PC-3 (cell line): ENCODE results near the gene PLEKHM1. TPM values are rescaled to one million over a fixed set of nuclear protein-coding genes. Genes with fewer than 3 reads are reported as not detected.

Experiments used
- ATAC-seq: fragments of 200-7000 bp; cut with Tn5 transposase; 2 replicates; pipeline ENCODE4 v1.9.1; 2020; ENCODE audit warnings: mild to moderate bottlenecking, moderate library complexity
- BruUV-seq: library from RNA; stranded (reverse); fragments of 400-500 nt; replicated peaks from 2 replicates; lab custom pipeline; 2021; lab: Mats Ljungman, UMichigan
- CTCF ChIA-PET: fragments of 300-600 bp; sonication (Branson Sonifier 250); formaldehyde crosslinking; loops from one replicate; lab custom pipeline; 2022; ENCODE audit warnings: antibody characterized with exemption; lab: Charles Lee
- POLR2A ChIA-PET: fragments of 300-600 bp; sonication (Branson Sonifier 250); formaldehyde crosslinking; loops from one replicate; lab custom pipeline; 2022; ENCODE audit warnings: antibody characterized with exemption; ENCODE audit not compliant: unreplicated experiment; lab: Charles Lee
- DNase-seq: peaks from one replicate; pipeline ENCODE4 v3.0.0-alpha.2; 2015
- H2AFZ ChIP-seq: fragments of 300-600 bp; sonication (generic); 2 replicates; pipeline ENCODE4 v1.6.0; 2016; ENCODE audit warnings: antibody characterized with exemption, low read length
- H3F3A ChIP-seq: fragments of 300-600 bp; sonication (generic); one replicate; pipeline ENCODE4 v1.6.0; 2017; ENCODE audit warnings: antibody characterized with exemption, low read length, control low read depth, mild to moderate bottlenecking; ENCODE audit not compliant: unreplicated experiment
- H3K27ac ChIP-seq: fragments of 300-600 bp; sonication (generic); 2 replicates; pipeline ENCODE4 v1.5.1; 2016; ENCODE audit warnings: mild to moderate bottlenecking, low read length
- H3K27me3 ChIP-seq: fragments of 300-600 bp; sonication (generic); 2 replicates; pipeline ENCODE4 v1.6.1; 2016; ENCODE audit warnings: low read length, mixed read lengths
- H3K36me3 ChIP-seq: fragments of 300-600 bp; sonication (generic); 2 replicates; pipeline ENCODE4 v1.6.1; 2016; ENCODE audit warnings: low read depth, mixed run types, low read length, mixed read lengths
- H3K4me1 ChIP-seq: fragments of 300-600 bp; sonication (generic); 2 replicates; pipeline ENCODE4 v1.5.1; 2016; ENCODE audit warnings: low read length; ENCODE audit not compliant: insufficient read depth
- H3K4me2 ChIP-seq: fragments of 300-600 bp; sonication (generic); 2 replicates; pipeline ENCODE4 v1.6.0; 2016; ENCODE audit warnings: low read length
- H3K4me3 ChIP-seq: fragments of 300-600 bp; sonication (generic); 2 replicates; pipeline ENCODE4 v1.5.1; 2016; ENCODE audit warnings: mild to moderate bottlenecking, low read length, mixed read lengths
- H3K79me2 ChIP-seq: fragments of 300-600 bp; sonication (generic); 2 replicates; pipeline ENCODE4 v1.6.1; 2017; ENCODE audit warnings: low read length, mixed read lengths
- H3K9ac ChIP-seq: fragments of 300-600 bp; sonication (generic); 2 replicates; pipeline ENCODE4 v1.6.0; 2016; ENCODE audit warnings: mild to moderate bottlenecking, low read length
- H3K9me2 ChIP-seq: fragments of 300-600 bp; sonication (generic); replicated peaks from 2 replicates; pipeline ENCODE4 v1.6.1; 2016; ENCODE audit warnings: mixed run types, low read length, mixed read lengths
- H3K9me3 ChIP-seq: fragments of 300-600 bp; sonication (generic); 2 replicates; pipeline ENCODE4 v1.6.1; 2016; ENCODE audit warnings: low read length, mixed read lengths
- H4K20me1 ChIP-seq: fragments of 300-600 bp; sonication (generic); 2 replicates; pipeline ENCODE4 v1.6.1; 2016; ENCODE audit warnings: low read length, mixed read lengths
- CTCF ChIP-seq: fragments of 300-600 bp; sonication (generic); conservative IDR thresholded peaks from 2 replicates; pipeline ENCODE4 v1.5.1; 2017; ENCODE audit warnings: antibody characterized with exemption, low read depth, mild to moderate bottlenecking, low read length
- EZH2 ChIP-seq: fragments of 300-600 bp; sonication (generic); IDR thresholded peaks from one replicate; pipeline ENCODE4 v1.6.1; 2017; ENCODE audit warnings: antibody characterized with exemption, mild to moderate bottlenecking, low read length; ENCODE audit not compliant: unreplicated experiment
- EZH2phosphoT487 ChIP-seq: fragments of 300-600 bp; sonication (generic); IDR thresholded peaks from 2 replicates; pipeline ENCODE4 v1.6.1; 2018; ENCODE audit warnings: mild to moderate bottlenecking, antibody characterized with exemption, low read length, borderline replicate concordance
- intact Hi-C: fragments of 100-400 bp; cut with micrococcal nuclease; formaldehyde crosslinking; loops from 2 replicates; pipeline ENCODE4 v1.9.0; 2023
- total RNA-seq: library from RNA; depleted of rRNA; stranded (reverse); fragments of >200 nt; gene quantifications from 2 replicates; pipeline ENCODE4 v1.2.3, GENCODE V29; 2014

Gene PLEKHM1
- total RNA-seq, 1 experiment from 2014 or later, result 15.8 TPM

- DNase-seq (peak; percentile 99), ATAC-seq (peak; percentile 82)
- Histone ChIP-seq H3F3A (no peaks in the 10 kb centered on the region), H3K4me3 (peak overlapping the region; percentile 78), H3K4me2 (peak overlapping the region; percentile 94), H3K27ac (peak overlapping the region; percentile 92), H2AFZ (0 out of 2 replicates have a peak overlapping the region, but pooled peaks have one; percentile 7), H3K27me3 (no peaks in the 10 kb centered on the region), H4K20me1 (peaks cover 34% of the 10 kb centered on the region; the same call in 1 of the 2 replicates), H3K79me2 (peaks cover 63% of the 10 kb centered on the region), H3K9me2 (no peaks in the 10 kb centered on the region), H3K4me1 (peaks cover 44% of the 10 kb centered on the region), H3K9ac (peak overlapping the region; percentile 91), H3K9me3 (no peaks in the 10 kb centered on the region), H3K36me3 (no peaks in the 10 kb centered on the region; the same call in 1 of the 2 replicates)
- ChIA-PET CTCF (interaction anchor here (0.6 to 2.1 kb wide), 16 partner anchors 19 to 536 kb away, joined by 3 to 45 read pairs (median 6); partner anchors contain the start of genes ACBD4 and MAP3K14), POLR2A (interaction anchor here (0.5 to 0.9 kb wide), 7 partner anchors 33 to 277 kb away, joined by 3 to 6 read pairs (median 3); partner anchors contain the start of genes HEXIM1 and MAP3K14)
- TSS peak; percentile 23 for BruUV-seq
- TF ChIP-seq CTCF (peak; percentile 87), EZH2 (no peak)
- intact Hi-C loops, result loop anchor here (1.0 to 5.0 kb wide), 3 partner anchors 30 to 109 kb away; partner anchors contain the start of gene MAP3K14
Measured at GRCh38 chr17:45425125-45425983, 65.2 kb downstream of the PLEKHM1 start.

GRCh38 chr17:45424769-45425124 lies 65.8 kb downstream of the PLEKHM1 start:
- Histone ChIP-seq H2AFZ (no peak overlapping the region), H3K4me2 (peak overlapping the region; percentile 94), H3K79me2 (peaks cover 66% of the 10 kb centered on the region), H3K4me3 (peak overlapping the region; percentile 78), H3K9ac (peak overlapping the region; percentile 91), H3K9me2 (no peaks in the 10 kb centered on the region), H3K9me3 (no peaks in the 10 kb centered on the region), H3F3A (no peaks in the 10 kb centered on the region), H3K27ac (peak overlapping the region; percentile 92), H3K36me3 (no peaks in the 10 kb centered on the region; the same call in 1 of the 2 replicates), H3K27me3 (no peaks in the 10 kb centered on the region), H4K20me1 (peaks cover 38% of the 10 kb centered on the region), H3K4me1 (peaks cover 41% of the 10 kb centered on the region)
- BruUV-seq, result no TSS peak
- DNase-seq (no peak), ATAC-seq (no peak)
- no peak for TF ChIP-seq EZH2phosphoT487
- ChIA-PET CTCF (interaction anchor here (0.7 to 2.1 kb wide), 6 partner anchors 25 to 226 kb away, joined by 3 to 15 read pairs (median 6); no protein-coding TSS in a partner anchor), POLR2A (no interaction called here)
- intact Hi-C loops, result loop anchor here (1.0 to 5.0 kb wide), 3 partner anchors 29 to 108 kb away; partner anchors contain the start of gene MAP3K14

GRCh38 chr17:45423975-45424335 lies 66.6 kb downstream of the PLEKHM1 start:
- CTCF ChIA-PET, result interaction anchor here (0.7 kb wide), 1 partner anchor 226 kb away, joined by 9 read pairs; no protein-coding TSS in a partner anchor
- no peaks in the 10 kb centered on the region for H3K27me3 ChIP-seq
- H3K27ac ChIP-seq, result peak overlapping the region; percentile 92
- H3K9me3 ChIP-seq, result no peaks in the 10 kb centered on the region
- H4K20me1 ChIP-seq, result peaks cover 43% of the 10 kb centered on the region
- peak overlapping the region; percentile 78 for H3K4me3 ChIP-seq
- TF ChIP-seq EZH2phosphoT487 (no peak), CTCF (no peak), EZH2 (no peak)
- no peaks in the 10 kb centered on the region for H3K9me2 ChIP-seq
- peaks cover 72% of the 10 kb centered on the region for H3K79me2 ChIP-seq
- H3F3A ChIP-seq, result no peaks in the 10 kb centered on the region
- peaks cover under 1% of the 10 kb centered on the region; the same call in 1 of the 2 replicates for H3K36me3 ChIP-seq
- no TSS peak for BruUV-seq
- intact Hi-C loops, result loop anchor here (2.0 kb wide), 1 partner anchor 107 kb away; the partner anchor contains the start of gene MAP3K14
- peak overlapping the region; percentile 91 for H3K9ac ChIP-seq
- H2AFZ ChIP-seq, result no peak overlapping the region
- H3K4me2 ChIP-seq, result peak overlapping the region; percentile 94
- POLR2A ChIA-PET, result interaction anchor here (0.6 to 1.0 kb wide), 5 partner anchors 107 to 273 kb away, joined by 3 to 5 read pairs (median 4); partner anchors contain the start of gene MAP3K14
- DNase-seq (no peak), ATAC-seq (peak; percentile 3; the same call in 1 of the 2 replicates)
- H3K4me1 ChIP-seq, result peaks cover 39% of the 10 kb centered on the region
